Cardiac septum (tissue), 1 donor: ENCODE data around the gene FBXW5. TPM values are rescaled to one million over a fixed set of nuclear protein-coding genes. Genes with fewer than 3 reads are reported as not detected.

ENCODE experiments used
- DNase-seq: peaks from one replicate; pipeline ENCODE4 v3.0.0-alpha.2; 2020; ENCODE audit warnings: low spot score
- intact Hi-C: fragments of 100-400 bp; cut with DNase I; formaldehyde crosslinking; loops from one replicate; pipeline ENCODE4 v1.14.0; 2022
- total RNA-seq: library from RNA; stranded (reverse); fragmentation: NEBNext Ultra II Directional; extraction: Animal tissue kit (Norgen Biotek cat#: 25700); gene quantifications from one replicate; pipeline ENCODE4 v1.2.1, GENCODE V29; 2021
- donor health status: DM: no; HTN: no; CAD: no.

Gene FBXW5
- total RNA-seq, 1 donor from 2014 or later: 162 TPM

DNA sequence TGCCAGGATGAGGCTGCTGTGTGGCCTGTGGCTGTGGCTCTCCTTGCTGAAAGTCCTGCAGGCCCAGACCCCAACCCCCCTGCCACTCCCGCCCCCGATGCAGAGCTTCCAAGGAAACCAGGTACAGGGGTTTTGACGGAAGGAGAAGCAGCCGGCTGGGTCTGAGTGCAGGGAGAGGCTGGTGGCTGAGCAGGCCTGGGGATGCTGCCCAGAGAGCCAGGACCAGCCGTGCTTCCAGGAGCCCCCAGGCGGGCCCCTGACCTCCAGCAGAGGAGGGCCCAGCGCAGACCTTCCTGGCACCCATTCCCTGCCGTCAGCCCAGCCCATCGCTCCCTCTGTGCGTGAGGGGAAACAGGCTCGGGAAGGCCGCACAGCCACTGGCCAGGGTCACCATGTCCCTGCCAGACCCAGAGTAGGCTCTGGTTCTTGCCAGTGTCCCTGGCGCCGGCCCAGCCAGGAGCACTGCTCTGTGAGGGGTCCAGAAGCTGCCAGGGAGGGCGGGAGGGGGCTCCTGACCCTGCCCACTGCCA lies 7.8 kb upstream of the FBXW5 start:
- intact Hi-C loops: loop anchor here (2.0 kb wide), 1 partner anchor 22 kb away; no protein-coding TSS in a partner anchor
- no peak for DNase-seq

DNA sequence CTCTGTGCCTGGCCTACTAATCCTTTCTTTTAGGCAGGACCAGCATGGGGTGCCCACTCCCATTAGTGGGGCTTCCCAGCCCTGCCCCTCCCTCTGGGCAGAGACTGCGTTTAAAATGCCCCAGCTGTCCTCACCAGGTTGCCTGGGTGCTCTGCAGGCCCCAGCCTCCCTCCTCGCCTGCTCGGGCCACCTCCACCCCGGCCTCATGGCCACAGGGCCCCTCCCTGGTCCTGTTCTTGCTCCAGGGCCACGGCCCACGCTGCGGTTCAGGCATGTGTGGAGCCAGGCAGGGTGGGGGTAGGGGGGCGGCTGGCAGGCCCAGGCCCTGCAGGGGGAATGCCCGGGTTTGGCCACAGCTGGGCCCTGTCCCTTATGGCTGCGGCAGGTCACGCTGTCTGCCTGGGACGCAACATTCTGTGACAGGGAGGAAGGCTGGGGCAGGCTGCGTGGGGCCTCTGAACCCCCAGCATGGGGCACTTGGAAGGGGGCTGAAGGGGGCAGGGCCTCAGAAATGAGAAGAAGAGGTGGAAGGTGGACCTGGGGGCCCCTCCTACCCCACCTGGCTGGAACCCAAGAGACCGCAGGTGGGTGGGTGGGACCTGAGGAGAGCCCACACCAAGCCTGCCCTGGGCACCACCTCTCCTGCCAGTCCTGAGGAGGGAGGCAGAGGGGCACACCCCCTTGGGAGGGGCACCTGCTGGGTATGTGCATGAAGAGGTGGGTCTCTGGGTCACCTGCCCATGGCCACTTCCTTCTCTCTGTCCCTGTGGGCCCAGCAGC lies 7.2 kb upstream of the FBXW5 start, which contains the start of gene LCN12:
Gene LCN12, plus strand, starts transcription at position 733 of the 780 bp plus-strand sequence. CDS start 55 bp downstream, outside the sequence.
- no peak for DNase-seq
- intact Hi-C loops: loop anchor here (2.0 kb wide), 1 partner anchor 23 kb away; no protein-coding TSS in a partner anchor

GRCh38 chr9:136950656-136951276 lies 6.2 kb upstream of the FBXW5 start:
- no peak for DNase-seq
- intact Hi-C loops: no loop called here

- DNase-seq: peak; percentile 98
- intact Hi-C loops: loop anchor here (2.0 kb wide), 1 partner anchor 85 kb away; no protein-coding TSS in a partner anchor
These were observed 5.5 kb upstream of the FBXW5 start for GRCh38 chr9:136949817-136950655.

DNA sequence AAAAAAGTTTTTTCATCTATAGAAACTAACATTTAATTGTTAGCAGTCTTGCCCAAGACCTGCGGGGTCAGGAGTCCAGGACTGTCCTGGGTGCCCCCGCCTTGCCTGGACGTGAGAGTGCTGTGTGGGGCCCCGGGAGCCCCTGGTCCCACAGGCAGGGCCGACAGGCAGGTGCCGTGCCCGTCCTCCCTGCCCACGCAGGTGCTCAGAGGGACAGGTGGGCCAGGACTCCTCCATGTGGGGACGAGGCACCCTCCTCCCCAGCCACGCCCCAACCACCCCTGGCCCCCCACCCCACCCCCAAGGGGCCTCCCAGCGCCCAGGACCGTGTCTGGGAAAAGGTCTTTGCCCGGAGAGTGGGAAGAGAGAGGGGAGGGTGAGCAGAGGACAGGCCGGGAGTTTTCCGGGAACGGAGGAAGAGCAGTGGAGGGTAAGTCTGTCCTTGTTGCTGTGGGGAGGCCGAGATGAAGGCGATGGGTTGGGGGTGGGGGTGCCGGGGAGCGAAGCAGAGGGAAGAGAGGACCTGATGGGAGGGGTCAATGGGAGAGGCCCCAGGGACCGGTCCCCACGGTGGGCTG lies 4.8 kb upstream of the FBXW5 start:
- no peak for DNase-seq
- intact Hi-C loops: loop anchor here (2.0 kb wide), 1 partner anchor 85 kb away; no protein-coding TSS in a partner anchor

DNA sequence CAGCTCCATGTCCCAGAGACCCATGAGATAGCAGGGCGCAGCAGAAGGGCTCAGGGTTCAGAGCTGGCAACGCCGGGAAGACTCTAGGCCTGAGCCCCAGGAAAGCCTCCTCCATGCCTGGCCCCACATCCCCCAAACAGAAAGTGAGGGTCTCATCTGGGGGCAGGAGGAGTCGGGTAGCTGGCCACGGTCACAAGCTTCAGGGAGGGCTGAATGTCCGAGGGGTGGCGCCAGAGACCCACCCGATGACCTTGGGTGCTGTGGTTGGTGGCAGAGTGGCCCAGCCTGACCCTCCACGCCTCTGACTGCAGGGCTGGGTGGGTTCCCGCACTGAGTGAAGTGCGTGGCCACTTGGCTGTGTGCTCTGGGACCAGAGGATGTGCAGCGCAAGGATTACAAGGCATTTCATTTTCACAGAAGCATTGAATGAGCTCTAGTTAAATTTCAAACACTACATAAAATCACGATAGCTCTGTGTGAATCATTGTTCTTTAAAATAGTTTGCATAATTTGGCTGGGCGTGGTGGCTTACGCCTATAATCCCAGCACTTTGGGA lies 3.5 kb upstream of the FBXW5 start:
- intact Hi-C loops: loop anchor here (2.0 kb wide), 1 partner anchor 87 kb away; no protein-coding TSS in a partner anchor
- no peak for DNase-seq

DNA sequence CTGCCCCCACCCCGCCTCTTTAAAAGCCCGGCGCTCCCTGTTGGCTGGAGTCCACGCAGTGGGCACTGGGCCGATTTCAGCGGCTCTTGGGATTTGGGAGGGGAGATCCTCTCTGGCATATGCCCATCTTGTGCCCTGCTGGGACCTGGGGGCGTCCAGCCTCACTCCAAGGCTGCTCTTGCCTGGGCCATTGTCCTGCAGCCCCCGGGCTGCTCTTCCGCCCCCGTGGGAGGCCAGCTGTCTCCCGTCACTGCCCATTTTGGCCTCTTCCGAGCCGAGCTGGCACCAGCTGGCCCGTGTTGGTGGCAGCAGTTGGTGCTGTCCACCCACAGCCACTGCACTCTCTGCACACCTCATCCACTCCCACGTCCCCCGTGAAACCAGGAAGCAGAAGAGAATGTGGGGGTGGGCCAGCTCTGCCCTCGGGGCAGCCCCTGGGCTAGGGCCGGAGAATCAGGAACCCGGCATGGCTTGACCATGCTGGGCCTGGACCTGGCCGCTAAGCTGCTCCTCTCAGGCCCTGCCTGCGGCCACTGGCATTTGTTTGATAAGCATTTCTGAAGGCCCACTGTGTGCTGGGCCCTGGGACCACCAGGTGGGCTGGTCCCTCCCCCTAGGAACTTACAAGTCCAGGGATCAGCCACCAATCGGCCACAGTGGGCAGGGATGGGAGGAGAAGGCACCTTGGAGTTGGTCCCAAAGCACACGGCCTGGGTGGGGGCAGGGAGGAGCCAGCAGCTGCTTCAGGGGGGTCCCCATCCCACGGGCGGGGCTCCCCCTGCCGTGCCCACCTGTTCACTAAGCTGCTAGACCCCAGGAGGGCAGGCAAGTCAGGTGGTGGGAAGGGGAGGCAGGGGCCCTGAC lies 2.7 kb upstream of the FBXW5 start:
- intact Hi-C loops: no loop called here
- no peak for DNase-seq

GRCh38 chr9:136946228-136947027 lies 1.9 kb upstream of the FBXW5 start:
- no peak for DNase-seq
- intact Hi-C loops: no loop called here

- no peak for DNase-seq
- intact Hi-C loops: loop anchor here (2.0 kb wide), 2 partner anchors 43 to 155 kb away; partner anchors contain the start of gene TMEM141
These were observed 1.0 kb upstream of the FBXW5 start for GRCh38 chr9:136945333-136946227.

GRCh38 chr9:136944212-136944518 lies 373 bp downstream of the FBXW5 start:
- no peak for DNase-seq
- intact Hi-C loops: loop anchor here (2.0 to 5.0 kb wide), 3 partner anchors 41 to 153 kb away; partner anchors contain the start of genes TMEM141 and TRAF2

- intact Hi-C loops: loop anchor here (2.0 to 5.0 kb wide), 3 partner anchors 41 to 153 kb away; partner anchors contain the start of genes TMEM141 and TRAF2
- DNase-seq: no peak
These were observed 987 bp downstream of the FBXW5 start for GRCh38 chr9:136943291-136944211.

DNA sequence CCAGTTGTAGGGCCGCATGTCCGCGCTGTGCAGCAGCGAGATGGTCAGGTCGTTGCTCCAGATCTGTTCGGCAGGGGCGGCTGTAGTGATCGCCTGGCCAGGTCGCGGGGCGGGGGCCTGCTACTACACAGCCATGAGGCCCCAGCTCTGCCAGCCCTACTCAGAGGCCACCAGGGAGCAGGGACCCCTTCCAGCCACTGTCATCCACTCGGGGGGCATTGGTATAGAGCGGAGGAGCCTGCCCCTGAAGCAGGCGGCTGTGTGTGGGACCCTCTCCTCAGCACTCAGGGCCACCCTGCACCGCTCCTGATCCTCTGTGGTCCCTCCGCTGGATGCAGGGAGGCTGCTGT lies 1.7 kb downstream of the FBXW5 start:
- DNase-seq: no peak
- intact Hi-C loops: loop anchor here (5.0 kb wide), 1 partner anchor 56 kb away; the partner anchor contains the start of gene TRAF2

DNA sequence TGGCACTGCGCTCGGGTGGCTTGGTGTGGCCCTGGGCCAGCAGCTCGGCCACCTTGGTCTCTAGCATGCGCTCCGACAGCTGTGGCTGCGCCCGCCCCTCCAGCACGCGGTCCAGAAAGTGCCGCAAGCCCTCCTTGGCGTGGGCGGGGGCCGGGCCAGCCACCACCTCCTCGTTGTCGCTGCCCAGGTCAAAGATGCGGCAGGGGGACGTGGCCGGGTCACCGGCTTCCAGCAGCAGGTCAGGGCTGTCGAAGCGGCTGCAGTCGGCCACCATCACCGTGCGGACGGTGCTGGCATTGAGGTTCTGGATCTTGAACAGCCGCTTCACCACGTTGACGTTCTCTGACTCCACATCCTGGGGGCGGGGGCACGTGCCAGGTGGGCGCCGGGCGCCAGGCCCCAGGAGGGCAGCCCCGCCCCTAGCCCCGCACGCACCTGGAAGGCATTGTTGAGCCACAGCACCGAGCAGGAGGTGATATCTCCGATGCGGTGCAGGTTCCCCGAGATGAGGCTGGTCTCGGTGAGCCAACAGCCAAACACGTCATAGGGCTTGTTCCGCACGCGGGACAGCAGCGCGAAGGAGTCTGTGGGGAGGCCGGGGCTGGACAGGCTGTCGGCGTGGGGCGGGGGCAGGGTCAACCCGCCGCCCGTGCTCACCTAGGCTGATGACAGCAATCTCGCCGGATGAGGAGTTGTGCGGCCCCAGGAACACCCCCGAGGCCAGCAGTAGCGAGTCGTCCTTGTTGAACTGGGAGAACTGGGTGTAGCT lies 2.2 kb downstream of the FBXW5 start:
- intact Hi-C loops: loop anchor here (5.0 kb wide), 1 partner anchor 55 kb away; the partner anchor contains the start of gene TRAF2
- DNase-seq: no peak
